ENCODE results near the gene METTL25B.

DNA sequence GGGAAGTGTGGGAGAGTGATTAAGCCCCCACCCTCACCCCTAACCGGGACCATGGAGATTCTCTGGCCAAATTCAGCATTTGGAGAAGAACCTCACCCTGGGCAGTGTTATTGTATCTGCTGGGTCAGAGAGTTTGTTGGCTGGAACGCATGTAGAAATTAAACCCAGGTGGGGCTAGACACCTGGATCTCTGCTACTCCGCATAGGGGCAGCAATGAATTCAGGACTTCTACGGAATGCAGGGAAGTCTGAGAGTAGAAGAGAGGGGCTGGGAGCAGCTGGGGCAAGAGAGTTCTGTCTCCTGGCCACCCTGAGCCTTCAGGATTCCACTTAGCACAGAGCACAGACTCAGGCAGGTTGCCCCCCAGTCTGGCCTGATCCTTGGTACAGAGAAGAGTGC lies 19.2 kb upstream of the METTL25B start:
- TF ChIP-seq CTCF (conservative IDR thresholded peaks at IDR 0.05; ENCODE audit: low read length) (no peak), EZH2phosphoT487 (IDR thresholded peaks at IDR 0.05; ENCODE audit: borderline replicate concordance) (no peak)
